ENCODE results near the gene IQCM.

- TF ChIP-seq CTCF (IDR thresholded peaks at IDR 0.05 in 8 of 11, conservative IDR thresholded peaks at IDR 0.05 in 3 of 11) (no peak), POLR2A (IDR thresholded peaks at IDR 0.05) (no peak), POLR2AphosphoS5 (IDR thresholded peaks at IDR 0.05) (no peak)
These were observed 406.5 kb downstream of the IQCM start for GRCh38 chr4:149409146-149409545.

Data from spleen (tissue), 7 donors.